NB4 (cell line): ENCODE results near the gene EIF6.

ENCODE experiments used
- CTCF ChIP-seq: IDR thresholded peaks from one replicate; pipeline ENCODE4 v1.5.1; 2012; ENCODE audit warnings: low read depth, low read length
- MAX ChIP-seq: IDR thresholded peaks from 2 replicates; pipeline ENCODE4 v1.6.1; 2011; ENCODE audit warnings: low read depth, low read length
- POLR2A ChIP-seq: IDR thresholded peaks from 2 replicates; pipeline ENCODE4 v1.6.1; 2011; ENCODE audit warnings: mild to moderate bottlenecking; ENCODE audit not compliant: insufficient read length; ENCODE audit errors: extremely low read depth

GRCh38 chr20:35333606-35334005, 49.0 kb upstream of the EIF6 start:
- TF ChIP-seq CTCF (no peak), MAX (no peak), POLR2A (no peak)
